ELF-1 (cell line): Measurements from ENCODE around the gene ITGB1.

Source experiments
- DNase-seq: peaks from one replicate; pipeline ENCODE4 v3.0.0-alpha.2; 2016; ENCODE audit warnings: low read depth, low spot score

Gene ITGB1

DNA sequence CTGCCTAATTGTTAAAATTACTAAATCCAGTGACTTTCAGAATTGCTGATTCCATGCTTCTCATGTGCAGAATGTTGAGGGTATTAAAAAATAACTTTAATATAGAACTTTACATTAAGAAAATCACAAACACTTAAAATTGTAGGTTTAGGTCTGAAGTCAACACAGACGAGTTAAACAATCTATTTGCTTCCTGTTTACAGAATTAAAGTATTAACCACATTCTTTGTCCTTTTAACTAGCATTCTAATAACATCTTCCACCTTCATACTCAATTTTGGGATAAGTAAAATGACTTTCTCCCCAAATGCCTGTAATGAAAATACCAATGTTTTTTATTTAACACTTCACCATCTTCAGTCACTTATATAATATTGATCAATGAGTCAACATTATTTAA lies 2.2 kb downstream of the ITGB1 start:
- no peak for DNase-seq

DNA sequence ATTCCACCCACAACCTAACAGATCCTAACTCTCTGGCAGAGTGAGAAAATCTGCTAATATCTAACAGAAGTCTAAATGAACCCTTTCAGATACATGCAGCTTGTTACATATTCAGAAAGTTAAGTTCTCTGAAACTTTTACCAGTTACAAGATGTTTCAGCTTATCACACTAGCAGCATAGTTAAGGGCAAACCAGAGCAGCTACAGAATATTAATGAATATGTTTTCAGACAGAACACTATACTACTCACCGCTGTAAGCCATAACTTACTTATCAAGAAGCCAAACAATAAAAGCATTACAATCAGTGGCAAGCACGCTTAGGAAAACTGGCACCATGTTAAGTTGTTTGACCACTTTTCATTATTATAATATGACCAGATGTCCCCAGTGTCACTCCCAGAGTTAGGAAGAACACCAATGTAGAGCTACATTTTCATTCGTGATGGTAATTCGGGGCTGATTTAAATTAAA lies 2.7 kb downstream of the ITGB1 start:
- no peak for DNase-seq

DNA sequence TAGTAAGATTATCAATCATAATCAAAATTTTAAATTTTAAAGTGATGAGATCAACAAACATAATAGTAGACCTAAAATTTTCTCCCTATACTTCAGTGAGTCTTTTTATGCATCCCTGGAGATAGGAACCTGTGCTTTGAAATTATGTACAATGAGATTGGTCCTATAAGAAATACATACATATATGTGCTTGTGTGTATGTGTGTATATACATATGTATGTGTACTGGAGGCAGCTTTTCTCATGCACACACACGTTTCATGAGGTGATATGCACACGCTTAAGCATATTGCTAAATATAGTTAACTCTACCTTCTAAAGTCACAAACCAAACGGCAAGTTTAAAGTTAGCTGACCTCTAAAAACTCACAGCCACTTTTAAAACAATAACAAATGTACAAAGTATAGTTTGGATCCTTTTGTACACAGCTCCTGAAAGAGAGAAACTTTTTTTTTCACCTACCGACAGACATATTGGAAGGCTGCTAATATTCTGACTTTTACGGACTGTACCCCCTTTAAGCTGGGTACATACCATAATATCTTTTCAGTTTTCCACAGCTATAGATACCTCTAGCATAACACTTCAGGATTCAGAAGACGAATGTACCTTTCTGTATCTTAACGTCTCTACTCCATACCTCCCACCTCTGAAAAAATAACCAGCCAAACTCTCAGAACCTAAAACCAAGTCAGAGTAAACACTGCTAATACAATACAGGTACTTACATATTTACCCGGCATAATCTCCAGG lies 3.3 kb downstream of the ITGB1 start:
- DNase-seq, result no peak

DNA sequence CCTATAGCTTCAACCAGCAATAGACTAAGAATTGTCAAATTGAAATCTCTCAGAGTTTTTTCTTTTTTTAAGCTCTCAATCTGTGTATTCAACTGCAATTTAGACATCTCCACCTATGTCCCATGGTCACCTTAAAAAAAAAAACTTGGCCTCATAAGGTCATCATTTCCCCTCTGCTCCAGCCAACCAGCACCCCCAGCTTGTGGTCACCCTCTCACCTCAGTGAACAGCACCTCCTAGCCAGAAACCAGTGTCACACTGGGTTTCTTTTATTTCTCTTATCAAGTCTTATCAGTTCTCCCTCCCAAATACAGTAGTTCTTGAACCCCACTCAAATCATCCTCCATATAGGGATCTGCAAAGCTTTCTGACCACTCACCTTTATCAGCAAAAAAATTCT lies 4.0 kb downstream of the ITGB1 start:
- no peak for DNase-seq

DNA sequence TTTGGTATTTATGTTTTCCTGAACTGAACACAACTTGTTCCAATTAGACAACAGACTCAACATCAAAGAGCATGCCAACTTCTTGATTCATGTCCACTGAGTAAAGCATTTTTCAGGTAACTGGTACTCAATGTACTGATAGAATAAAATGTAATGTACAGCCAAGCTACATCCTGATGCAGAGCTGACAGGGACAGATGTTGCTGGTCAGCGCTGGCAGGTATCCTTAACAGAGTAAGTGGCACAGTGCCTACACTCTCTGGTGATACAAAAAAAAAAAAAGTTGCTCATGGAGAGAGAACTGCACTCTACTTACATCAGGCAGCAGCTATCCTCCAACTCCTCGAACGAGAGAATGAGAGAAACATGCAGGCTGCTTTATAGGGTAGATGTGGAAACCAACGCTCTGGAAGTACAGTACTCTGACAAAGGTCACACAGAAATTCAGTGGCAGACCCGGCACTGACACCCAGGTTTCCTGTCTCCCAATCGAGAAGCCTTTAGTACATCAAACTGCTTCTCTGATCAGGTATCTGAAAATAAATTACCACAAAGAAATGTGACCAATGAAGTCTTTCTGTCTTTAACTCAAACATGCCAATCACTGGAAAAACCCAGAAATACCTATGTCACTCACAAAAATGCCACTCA lies 4.6 kb downstream of the ITGB1 start:
- no peak for DNase-seq

DNA sequence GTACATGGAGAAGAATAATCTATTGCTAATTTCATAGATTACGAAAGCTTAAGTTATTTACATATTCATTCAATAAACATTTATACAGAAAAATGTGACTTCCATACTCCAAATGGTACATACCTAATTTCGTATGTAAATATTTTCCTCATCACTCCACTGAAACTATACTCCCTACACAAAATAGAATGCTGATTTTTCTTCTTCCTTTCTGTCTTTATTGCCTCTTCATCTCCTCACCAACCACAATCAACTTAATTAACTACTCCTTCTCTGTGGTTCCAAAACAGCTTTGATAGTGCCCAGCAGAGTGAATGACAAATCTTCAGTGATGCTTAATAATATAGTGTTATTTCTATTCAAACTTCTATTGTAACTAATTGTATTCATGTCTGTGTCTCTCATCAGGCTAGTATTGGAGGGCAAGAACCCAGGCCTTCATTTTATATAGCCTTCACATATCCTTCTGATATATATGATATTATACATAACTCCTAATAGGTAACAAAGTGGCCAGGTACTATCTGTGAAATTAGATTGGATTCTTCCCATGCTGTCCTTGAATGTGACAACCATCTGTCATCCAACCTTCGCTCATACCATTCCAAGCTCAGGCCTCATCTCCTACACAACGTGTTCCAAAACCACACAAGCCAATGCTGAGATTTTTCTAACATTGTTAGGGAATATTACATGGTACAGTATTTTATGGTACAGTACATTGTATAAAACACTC lies 5.3 kb downstream of the ITGB1 start:
- DNase-seq, result no peak

DNA sequence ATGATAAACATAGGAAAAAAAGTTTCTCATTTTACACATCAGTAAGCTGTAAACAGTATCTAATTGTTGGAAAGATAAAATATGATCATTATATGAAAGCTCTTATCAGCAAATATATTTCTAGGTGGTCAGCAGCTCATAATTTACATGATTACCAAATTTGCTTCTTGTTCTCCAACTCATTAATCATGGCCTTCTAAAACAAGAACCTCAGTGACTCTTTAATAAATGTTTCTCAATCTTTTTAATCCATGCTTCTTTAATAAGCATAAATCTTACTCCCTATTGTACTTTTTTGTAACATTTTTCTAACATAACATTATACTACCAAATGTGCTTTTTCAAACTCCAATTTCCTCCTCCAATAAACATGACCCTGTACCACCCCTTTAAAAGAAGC lies 5.9 kb downstream of the ITGB1 start:
- DNase-seq, result no peak

DNA sequence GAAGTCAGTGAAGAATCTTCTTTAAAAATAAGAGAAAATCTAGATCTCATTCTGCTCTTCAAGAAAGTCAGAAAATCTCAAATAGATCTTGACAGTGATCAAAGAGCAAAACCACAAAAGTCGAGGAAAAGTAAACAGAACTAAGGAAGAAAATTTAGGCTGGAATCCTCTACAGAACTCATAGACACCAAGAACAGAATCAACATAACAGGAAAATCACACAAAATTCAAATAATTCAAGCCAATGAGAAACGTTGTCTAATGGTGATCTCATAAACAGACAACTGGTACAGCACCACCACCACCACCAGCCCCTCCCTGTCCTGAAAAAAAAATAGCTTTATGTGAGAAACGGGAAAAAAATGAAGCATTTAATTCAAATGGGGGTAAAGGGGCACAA lies 6.9 kb downstream of the ITGB1 start:
- DNase-seq, result no peak

DNA sequence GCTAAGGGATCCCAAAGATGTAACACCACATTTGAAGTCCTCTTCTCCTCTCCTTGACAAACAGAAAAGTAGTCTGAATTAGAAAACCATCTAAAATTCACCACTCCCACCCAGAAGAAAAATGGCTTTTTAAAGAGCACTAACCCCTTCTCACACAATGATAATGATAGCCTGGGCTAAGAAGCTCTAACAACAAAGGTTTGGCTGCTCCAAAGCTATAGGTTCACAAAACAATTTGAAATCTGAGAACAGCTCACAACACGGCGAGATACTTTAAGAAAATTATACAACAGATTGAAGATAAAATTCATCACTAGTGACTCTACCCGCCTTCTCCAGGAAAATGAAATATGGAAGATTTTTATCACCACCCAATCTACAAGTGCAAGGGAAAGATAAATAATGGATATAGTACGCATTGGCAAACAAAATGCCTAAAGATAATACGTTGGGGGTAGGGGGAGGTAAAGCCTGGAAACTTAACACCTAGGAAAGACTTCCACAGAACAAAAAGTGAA lies 7.4 kb downstream of the ITGB1 start:
- DNase-seq, result no peak

DNA sequence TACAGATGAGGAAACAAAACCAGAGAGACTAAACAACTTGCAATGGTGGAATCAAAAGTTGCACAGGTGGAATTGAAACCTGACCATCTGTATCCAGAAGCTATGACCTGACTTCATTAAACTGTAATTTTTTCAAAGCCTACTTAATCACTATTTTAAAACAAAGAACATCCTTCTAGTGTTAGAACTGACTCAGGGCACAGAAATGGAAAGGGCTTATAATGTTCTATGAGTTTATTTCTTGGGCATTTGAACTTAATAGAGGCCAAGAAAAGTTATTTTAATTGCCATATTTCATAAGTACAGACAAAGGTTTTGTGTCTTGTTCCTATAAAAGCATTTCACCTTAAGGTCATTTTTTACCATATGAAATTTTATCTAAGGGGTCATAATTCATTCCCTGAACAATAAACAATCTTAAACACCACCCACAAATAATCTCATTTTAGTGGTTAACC lies 8.8 kb downstream of the ITGB1 start:
- DNase-seq, result no peak

DNA sequence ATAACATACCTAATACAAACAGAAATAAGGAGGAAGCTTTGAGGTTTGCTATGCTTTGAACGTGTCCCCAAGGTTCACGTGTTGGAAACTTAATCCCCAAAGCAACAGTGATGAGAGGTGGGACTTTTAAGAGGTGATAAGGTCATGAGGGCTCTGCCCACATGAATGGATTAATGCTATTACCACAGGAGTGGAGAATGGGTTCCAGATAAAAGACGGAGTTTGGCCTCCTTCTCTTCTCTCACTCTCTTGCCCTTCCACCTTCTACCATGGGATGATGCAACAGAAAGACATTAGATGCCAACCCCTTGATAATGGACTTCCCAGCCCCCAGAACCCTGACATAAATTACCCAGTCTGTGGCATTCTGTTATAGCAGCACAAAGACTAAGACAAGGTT lies 9.6 kb downstream of the ITGB1 start:
- no peak for DNase-seq

DNA sequence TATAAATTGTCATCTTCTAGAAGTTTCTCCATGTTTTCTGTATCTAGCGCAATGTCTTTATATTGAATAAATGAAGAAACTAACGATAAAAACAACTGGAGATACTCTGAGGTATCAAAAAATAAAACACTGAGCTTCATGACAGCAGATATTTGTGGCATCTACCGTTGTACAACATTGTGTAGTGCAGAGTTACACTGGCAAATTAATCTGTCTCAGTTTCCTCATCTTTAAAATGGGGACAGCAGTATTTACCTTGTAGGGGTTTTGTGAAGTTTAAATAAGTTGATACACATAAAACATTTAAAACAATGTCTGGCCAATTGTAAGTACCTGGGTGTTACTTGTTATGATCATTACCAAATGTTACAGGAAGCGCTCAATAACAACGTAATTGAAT lies 10.4 kb downstream of the ITGB1 start:
- no peak for DNase-seq

DNA sequence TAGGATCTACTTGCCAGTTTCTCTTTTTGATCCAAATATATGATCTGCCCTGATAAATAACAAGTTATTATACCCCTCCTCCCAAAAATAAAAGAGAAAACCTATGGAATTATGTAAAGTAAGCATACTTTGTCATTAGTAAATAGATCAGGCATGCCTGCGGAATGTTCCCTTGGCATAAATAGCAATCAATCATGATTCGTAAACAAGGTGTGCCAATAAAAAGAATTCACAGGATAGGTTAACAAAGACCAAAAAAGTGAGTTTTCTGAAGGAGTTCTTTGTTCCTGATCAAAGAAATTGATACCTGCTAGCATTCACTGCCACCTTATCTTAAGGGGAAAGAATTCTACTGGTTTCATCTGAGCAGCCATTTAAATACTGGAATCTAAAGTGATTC lies 11.9 kb downstream of the ITGB1 start:
- no peak for DNase-seq

DNA sequence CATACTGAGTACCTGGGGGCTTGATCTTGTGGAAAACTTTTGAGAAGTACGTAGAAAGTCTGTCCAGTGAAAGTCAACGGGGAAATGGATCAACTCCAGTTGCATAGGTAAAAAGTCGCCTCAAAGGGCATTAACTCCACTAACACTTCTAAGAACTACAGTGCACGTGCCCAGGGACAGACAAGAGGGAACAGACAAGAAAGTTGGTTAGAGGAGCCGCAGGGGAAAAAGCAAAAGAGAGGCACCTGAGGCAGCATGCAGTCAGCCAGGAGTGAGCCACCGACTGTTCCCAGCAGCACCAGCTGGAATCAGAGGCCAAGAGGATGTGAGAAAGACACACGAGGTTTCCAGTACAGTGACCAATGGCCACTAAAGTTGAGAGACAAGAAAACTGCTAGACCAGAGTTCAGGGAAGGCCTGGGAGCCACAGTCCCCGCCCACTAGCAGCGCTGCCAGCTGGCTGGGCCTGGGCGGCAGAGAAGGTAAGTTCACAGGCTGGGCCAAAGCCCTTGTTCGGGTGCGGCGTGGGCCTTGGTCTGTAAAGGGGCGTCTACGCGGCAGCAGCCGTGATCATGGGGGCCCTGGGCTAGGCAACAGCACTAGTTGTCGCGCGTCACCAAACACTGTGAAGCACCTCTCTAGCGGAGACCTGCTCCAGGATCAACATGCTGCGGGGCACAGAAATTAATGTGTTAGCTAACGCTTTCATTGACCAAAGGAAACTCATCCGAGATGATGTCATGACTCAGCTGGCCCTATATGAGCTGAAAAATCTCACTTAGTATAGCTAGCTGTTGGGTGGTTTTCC lies 14.0 kb downstream of the ITGB1 start:
- peak; percentile 49 for DNase-seq

DNA sequence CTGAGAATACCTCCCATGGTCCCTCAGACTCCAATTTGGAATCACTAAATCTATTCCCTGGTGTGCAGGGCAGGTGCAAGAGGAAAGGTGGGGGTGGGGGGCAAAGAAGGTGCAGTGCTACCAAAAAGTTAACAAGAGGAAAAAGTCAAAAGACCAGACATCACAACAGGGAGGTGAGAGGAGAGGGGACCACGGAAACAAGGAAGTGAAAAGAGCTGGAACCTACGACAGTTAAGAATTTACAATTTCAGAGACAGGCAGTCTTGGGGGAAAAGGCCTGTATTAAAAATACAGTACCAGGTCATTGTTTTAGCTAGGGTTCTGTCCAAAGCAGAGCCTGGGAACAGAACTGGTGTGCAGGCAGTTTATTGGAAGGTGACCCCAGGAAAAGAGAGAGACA lies 14.6 kb downstream of the ITGB1 start:
- DNase-seq, result no peak

DNA sequence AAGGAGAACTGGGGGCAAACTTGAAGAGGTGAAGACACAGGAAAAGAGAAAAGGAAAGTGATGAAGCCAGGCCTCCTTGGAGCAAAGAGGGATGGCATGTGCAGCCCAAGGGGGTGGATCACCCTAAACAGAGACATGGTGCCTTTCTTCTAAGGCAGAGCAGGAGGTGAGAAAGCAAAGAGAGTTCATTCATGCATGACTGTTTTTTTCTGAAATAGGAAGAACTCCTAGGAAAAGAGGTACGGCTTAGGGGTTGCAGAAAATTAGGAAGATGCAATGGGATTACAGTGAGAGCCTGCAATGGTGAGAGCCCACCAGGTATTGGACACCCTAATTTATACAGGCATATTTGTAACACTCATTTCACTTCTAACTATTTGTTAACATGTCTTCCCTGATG lies 15.9 kb downstream of the ITGB1 start:
- no peak for DNase-seq

DNA sequence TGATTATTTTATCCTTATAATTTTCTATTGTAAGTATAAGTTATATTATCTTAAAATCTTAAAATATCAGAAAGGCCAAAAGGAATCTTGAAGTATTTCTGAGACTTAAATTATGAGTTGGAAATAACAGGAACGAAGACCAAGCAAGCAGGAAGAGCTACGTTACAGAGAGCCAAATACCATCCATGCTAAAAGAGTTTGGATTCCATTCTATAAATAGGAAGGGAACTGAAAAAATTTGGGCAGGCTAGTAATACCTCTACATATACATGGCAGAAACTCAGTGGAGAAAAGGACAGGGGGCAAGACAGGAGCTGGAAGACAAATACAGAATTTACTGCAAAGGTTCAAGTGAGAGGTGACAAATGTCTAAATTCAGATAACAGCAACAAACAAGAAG lies 16.7 kb downstream of the ITGB1 start:
- no peak for DNase-seq

DNA sequence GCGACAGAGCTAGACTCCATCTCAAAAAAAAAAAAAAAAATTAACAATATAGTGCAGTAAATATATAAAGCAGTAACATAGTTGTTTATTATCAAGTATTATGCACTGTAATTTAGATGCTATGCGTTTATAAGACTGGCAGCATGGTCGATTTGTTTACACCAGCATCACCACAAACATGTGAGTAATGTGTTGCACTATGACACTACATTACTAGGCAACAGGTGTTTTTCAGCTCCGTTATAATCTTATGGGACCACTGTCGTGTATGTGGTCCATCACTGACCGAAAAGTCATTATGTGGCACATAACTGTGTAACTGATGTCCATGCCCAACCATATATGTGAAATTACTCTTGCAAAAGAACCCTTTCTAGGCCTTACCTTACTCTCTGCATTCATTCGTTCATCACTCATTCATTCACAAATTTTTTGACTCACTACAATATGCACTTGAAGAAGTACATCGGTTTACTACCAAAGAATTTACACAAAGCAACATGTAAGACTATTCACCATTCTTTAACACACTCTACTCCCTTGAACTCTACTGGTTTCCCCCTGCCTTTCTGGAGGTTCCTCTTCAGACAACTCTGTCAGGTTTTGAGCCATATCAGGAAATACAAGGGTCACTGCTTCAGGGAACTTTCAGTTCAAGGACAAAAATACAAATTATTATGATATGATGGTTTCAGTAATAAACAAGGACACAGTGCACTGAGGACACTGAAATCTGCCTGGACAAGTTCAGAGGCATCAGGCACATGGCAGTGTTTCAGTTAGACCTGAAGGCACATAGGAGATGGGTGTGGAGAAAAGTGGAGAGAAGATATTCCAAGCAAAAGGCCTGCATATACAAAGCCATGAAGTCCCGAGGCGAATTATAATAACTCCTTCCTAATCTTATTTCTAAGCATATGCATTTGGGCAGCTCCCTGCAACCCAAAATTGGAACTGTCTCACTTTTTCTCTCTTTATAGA lies 17.4 kb downstream of the ITGB1 start:
- no peak for DNase-seq

DNA sequence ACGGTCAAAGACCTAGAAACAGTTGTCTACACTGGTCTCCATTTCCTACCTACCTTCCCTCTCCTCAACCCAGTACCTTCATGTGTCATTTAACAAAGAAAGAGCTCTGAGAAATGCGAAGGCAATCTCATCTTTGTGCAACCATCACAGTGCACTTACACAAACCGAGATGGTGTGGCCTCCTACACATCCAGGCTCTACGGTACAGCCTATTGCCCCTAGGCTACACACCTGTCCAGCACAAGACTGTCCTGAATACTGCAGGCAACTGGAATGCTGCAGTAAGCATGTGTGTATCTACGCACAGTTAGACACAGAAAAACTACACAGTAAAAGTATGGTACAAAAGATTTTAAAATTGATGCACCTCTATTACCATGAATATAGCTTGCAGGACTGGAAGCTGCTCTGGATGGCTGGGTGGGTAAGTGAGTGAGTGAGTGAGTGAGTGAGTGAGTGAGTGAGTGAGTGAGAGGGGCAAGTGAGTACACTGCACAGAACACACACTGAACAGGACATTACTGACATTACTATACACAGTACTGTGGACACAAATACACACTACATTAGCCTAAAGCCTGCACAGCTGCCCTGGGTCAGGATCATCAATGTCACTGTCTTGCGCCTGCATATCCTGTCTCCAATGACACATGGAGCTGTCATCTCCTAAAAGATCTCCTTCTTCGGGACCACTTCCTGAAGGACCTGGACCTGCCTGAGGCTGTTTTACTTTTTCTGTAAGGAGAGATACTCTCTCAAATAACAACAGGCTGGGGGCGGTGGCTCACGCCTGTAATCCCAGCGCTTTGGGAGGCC lies 18.5 kb downstream of the ITGB1 start:
- no peak for DNase-seq
